Activated naive CD4-positive, alpha-beta T cell treated with anti-CD3 and anti-CD28 coated beads for 36 hours (primary cell): ENCODE results near the gene STAB1. TPM values are rescaled to one million over a fixed set of nuclear protein-coding genes. Genes with fewer than 3 reads are reported as not detected.

Experiments used
- CTCF ChIA-PET: fragments of 350-600 bp; sonication (Branson Sonifier 250); formaldehyde crosslinking; loops from one replicate; lab custom pipeline; 2021; ENCODE audit warnings: antibody characterized with exemption; lab: Charles Lee
- DNase-seq: peaks from one replicate; pipeline ENCODE4 v3.0.0-alpha.2; 2020
- H3K27ac Mint-ChIP-seq: one replicate; pipeline ENCODE4 v1.8.0; 2021; ENCODE audit warnings: mild to moderate bottlenecking, mixed read lengths
- H3K27me3 Mint-ChIP-seq: one replicate; pipeline ENCODE4 v1.8.0; 2021; ENCODE audit warnings: low read depth, mixed read lengths
- H3K36me3 Mint-ChIP-seq: one replicate; pipeline ENCODE4 v1.8.0; 2021; ENCODE audit warnings: low read depth, mixed read lengths
- H3K4me1 Mint-ChIP-seq: one replicate; pipeline ENCODE4 v1.8.0; 2021; ENCODE audit warnings: low read depth, mixed read lengths
- H3K4me3 Mint-ChIP-seq: one replicate; pipeline ENCODE4 v1.8.0; 2021; ENCODE audit warnings: mild to moderate bottlenecking, moderate library complexity, mixed read lengths
- H3K9me3 Mint-ChIP-seq: one replicate; pipeline ENCODE4 v1.8.0; 2021; ENCODE audit warnings: mixed read lengths
- intact Hi-C: fragments of 100-400 bp; cut with micrococcal nuclease; formaldehyde crosslinking; loops from one replicate; pipeline ENCODE4 v1.15.1; 2023
- total RNA-seq, 2 experiments: library from RNA; stranded (reverse); gene quantifications; one replicate each; pipeline ENCODE4 v1.2.3, GENCODE V29; 2021

The STAB1 gene
- total RNA-seq, 2 experiments from 2014 or later: 0.10 to 0.17 TPM

DNA sequence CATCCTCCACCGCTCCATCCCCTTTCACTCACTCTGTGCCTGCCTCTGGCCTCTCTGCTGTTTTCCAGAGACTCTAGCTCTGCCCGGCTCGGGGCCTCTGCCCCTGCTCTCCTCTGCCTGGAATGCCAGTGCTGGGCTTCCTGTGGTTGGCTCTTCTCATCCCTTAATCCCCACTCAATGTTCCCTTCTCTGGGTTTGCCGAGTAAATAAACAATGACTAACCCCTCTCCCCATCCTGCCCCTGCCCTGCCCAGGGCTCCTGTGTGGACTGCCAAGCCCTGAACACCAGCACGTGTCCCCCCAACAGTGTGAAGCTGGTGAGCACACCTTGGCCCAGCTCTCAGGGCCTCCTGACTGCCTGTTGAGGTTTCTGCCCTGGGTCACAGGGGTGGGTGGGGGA, 12.2 kb downstream of the STAB1 start:
- H3K9me3 Mint-ChIP-seq: no peaks in the 10 kb centered on the region
- H3K27ac Mint-ChIP-seq: no peak overlapping the region
- H3K4me3 Mint-ChIP-seq: no peak overlapping the region
- H3K4me1 Mint-ChIP-seq: no peaks in the 10 kb centered on the region
- no peaks in the 10 kb centered on the region for H3K27me3 Mint-ChIP-seq
- H3K36me3 Mint-ChIP-seq: no peaks in the 10 kb centered on the region
- no peak for DNase-seq
- intact Hi-C loops: no loop called here
- CTCF ChIA-PET: no interaction called here

- Mint-ChIP-seq H3K9me3 (no peaks in the 10 kb centered on the region), H3K27me3 (no peaks in the 10 kb centered on the region), H3K27ac (no peak overlapping the region), H3K4me3 (no peak overlapping the region), H3K4me1 (no peaks in the 10 kb centered on the region), H3K36me3 (no peaks in the 10 kb centered on the region)
- DNase-seq: no peak
- intact Hi-C loops: no loop called here
- CTCF ChIA-PET: no interaction called here
Observed at GRCh38 chr3:52509753-52510328, 14.7 kb downstream of the STAB1 start.

DNA sequence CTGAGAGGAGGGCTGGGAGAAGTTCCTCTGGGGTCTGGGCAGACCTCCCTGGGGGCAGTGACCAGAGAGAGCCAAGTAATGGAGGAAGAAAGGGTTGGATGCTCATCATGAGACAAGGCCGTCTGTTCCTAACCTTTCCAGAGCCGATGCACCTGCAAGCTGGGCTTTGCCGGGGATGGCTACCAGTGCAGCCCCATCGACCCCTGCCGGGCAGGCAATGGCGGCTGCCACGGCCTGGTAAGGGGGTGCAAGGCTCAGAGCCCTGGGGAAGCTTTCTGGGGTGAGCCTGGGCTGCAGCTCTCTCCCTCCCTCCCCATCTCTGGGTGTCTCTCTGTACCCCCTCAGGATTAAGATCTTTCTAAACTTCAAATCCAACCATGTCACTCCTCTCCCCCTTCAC, 16.4 kb downstream of the STAB1 start:
- no peaks in the 10 kb centered on the region for H3K4me1 Mint-ChIP-seq
- no peaks in the 10 kb centered on the region for H3K27me3 Mint-ChIP-seq
- no peak overlapping the region for H3K27ac Mint-ChIP-seq
- no peak overlapping the region for H3K4me3 Mint-ChIP-seq
- no peak for DNase-seq
- CTCF ChIA-PET: no interaction called here
- no peaks in the 10 kb centered on the region for H3K36me3 Mint-ChIP-seq
- intact Hi-C loops: no loop called here
- H3K9me3 Mint-ChIP-seq: no peaks in the 10 kb centered on the region

- no peaks in the 10 kb centered on the region for H3K9me3 Mint-ChIP-seq
- intact Hi-C loops: no loop called here
- H3K4me3 Mint-ChIP-seq: no peak overlapping the region
- H3K4me1 Mint-ChIP-seq: no peaks in the 10 kb centered on the region
- no peaks in the 10 kb centered on the region for H3K27me3 Mint-ChIP-seq
- DNase-seq: no peak
- H3K27ac Mint-ChIP-seq: no peak overlapping the region
- H3K36me3 Mint-ChIP-seq: no peaks in the 10 kb centered on the region
- CTCF ChIA-PET: no interaction called here
Observed at GRCh38 chr3:52512105-52512504, 17.0 kb downstream of the STAB1 start.

GRCh38 chr3:52512727-52513126, 17.6 kb downstream of the STAB1 start:
- H3K4me3 Mint-ChIP-seq: no peak overlapping the region
- H3K4me1 Mint-ChIP-seq: no peaks in the 10 kb centered on the region
- CTCF ChIA-PET: no interaction called here
- DNase-seq: no peak
- intact Hi-C loops: no loop called here
- H3K27me3 Mint-ChIP-seq: no peaks in the 10 kb centered on the region
- no peak overlapping the region for H3K27ac Mint-ChIP-seq
- no peaks in the 10 kb centered on the region for H3K9me3 Mint-ChIP-seq
- no peaks in the 10 kb centered on the region for H3K36me3 Mint-ChIP-seq

- intact Hi-C loops: no loop called here
- Mint-ChIP-seq H3K36me3 (no peaks in the 10 kb centered on the region), H3K9me3 (no peaks in the 10 kb centered on the region), H3K27ac (no peak overlapping the region), H3K4me3 (no peak overlapping the region), H3K4me1 (no peaks in the 10 kb centered on the region), H3K27me3 (no peaks in the 10 kb centered on the region)
- DNase-seq: no peak
- CTCF ChIA-PET: no interaction called here
Observed at GRCh38 chr3:52513281-52513680, 18.1 kb downstream of the STAB1 start.

DNA sequence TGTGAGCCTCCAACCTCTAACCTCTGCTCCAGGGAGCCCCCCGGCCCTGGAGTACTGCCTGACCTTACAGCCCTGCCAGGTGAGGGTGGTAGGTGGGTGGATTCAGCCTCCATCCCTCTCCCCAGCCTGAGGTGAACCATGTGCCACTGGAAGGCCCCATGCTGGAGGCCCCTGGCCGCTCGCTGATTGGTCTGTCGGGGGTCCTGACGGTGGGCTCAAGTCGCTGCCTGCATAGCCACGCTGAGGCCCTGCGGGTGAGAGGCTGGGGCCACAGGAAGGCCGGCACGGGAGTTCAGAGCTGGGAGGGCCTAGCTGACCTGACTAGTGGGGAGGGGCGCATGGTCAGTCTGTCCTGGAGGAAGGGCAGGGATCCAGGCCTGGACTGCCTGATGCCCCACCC, 19.4 kb downstream of the STAB1 start:
- Mint-ChIP-seq H3K9me3 (no peaks in the 10 kb centered on the region), H3K27ac (no peak overlapping the region), H3K4me3 (no peak overlapping the region), H3K27me3 (no peaks in the 10 kb centered on the region), H3K4me1 (no peaks in the 10 kb centered on the region), H3K36me3 (no peaks in the 10 kb centered on the region)
- intact Hi-C loops: no loop called here
- CTCF ChIA-PET: no interaction called here
- no peak for DNase-seq

- Mint-ChIP-seq H3K36me3 (no peaks in the 10 kb centered on the region), H3K27ac (no peak overlapping the region), H3K4me1 (no peaks in the 10 kb centered on the region), H3K4me3 (no peak overlapping the region), H3K9me3 (no peaks in the 10 kb centered on the region), H3K27me3 (no peaks in the 10 kb centered on the region)
- DNase-seq: no peak
- intact Hi-C loops: no loop called here
- CTCF ChIA-PET: no interaction called here
Observed at GRCh38 chr3:52515192-52515591, 20.1 kb downstream of the STAB1 start.

DNA sequence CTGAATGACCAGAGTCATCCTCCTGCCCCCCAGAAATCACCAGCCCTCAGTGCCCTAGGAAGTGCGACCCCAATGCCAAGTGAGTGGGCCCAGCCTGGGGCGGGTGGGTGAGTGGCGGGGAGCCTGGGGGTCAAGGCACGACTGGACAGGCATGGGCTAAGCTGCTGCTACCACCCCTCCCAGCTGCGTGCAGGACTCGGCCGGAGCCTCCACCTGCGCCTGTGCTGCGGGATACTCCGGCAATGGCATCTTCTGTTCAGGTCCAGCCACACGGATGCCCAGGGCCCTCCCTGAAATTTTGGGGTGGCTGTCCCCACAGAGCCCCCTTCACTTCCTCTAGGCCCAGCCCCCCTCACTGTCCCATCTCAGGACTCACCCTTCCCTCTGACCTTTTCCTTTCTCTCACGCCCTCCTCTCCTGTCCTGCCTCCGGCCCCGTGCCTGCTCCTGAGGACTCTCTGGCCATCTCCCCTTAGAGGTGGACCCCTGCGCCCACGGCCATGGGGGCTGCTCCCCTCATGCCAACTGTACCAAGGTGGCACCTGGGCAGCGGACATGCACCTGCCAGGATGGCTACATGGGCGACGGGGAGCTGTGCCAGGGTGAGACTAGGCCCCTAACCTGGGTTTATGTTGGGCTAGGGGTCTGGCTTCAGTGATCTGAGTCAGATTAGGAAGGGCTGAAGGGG, 21.5 kb downstream of the STAB1 start:
- no peaks in the 10 kb centered on the region for H3K4me1 Mint-ChIP-seq
- no peaks in the 10 kb centered on the region for H3K9me3 Mint-ChIP-seq
- CTCF ChIA-PET: no interaction called here
- intact Hi-C loops: no loop called here
- H3K4me3 Mint-ChIP-seq: no peak overlapping the region
- H3K27ac Mint-ChIP-seq: no peak overlapping the region
- DNase-seq: no peak
- H3K36me3 Mint-ChIP-seq: no peaks in the 10 kb centered on the region
- H3K27me3 Mint-ChIP-seq: no peaks in the 10 kb centered on the region

DNA sequence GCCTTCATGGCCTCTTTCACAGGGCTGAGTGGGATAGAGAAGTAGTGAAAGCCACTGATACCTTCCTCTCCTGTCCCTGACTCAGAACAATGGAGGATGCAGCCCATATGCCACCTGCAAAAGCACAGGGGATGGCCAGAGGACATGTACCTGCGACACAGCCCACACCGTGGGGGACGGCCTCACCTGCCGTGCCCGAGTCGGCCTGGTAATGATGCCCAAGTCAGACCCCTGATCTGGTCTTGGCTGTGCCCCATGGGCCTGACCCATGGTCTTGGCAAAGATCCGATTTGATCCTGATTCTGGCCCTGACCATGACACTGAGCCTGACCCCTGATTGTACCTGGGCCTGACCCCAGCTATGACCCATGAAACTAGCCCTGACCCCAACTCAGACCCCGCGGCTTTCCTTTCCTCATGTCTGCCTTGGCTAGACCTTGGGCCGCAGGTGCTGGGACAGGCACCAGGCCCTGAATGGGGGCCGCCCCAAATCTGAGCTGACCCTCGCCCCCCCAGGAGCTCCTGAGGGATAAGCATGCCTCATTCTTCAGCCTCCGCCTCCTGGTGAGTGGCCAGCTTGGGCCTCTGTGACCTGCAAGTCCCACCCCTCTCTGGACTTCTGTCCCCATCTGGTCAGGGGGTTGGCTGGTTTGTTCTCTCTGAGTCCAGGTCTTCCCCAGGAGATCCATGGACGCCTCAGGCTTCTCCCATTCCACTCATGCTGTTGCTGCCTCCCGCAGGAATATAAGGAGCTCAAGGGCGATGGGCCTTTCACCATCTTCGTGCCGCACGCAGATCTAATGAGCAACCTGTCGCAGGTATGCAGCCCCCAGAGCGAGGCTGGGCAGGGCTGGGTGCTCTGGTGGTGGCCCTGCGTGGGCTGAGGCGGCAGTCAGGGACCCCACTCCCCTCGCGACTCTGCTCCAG, 22.9 kb downstream of the STAB1 start:
- no peaks in the 10 kb centered on the region for H3K9me3 Mint-ChIP-seq
- CTCF ChIA-PET: interaction anchor here (1.1 kb wide), 1 partner anchor 26 kb away, joined by 3 read pairs; no protein-coding TSS in a partner anchor
- intact Hi-C loops: no loop called here
- no peaks in the 10 kb centered on the region for H3K4me1 Mint-ChIP-seq
- no peaks in the 10 kb centered on the region for H3K36me3 Mint-ChIP-seq
- no peak overlapping the region for H3K4me3 Mint-ChIP-seq
- H3K27ac Mint-ChIP-seq: no peak overlapping the region
- DNase-seq: no peak
- H3K27me3 Mint-ChIP-seq: no peaks in the 10 kb centered on the region

DNA sequence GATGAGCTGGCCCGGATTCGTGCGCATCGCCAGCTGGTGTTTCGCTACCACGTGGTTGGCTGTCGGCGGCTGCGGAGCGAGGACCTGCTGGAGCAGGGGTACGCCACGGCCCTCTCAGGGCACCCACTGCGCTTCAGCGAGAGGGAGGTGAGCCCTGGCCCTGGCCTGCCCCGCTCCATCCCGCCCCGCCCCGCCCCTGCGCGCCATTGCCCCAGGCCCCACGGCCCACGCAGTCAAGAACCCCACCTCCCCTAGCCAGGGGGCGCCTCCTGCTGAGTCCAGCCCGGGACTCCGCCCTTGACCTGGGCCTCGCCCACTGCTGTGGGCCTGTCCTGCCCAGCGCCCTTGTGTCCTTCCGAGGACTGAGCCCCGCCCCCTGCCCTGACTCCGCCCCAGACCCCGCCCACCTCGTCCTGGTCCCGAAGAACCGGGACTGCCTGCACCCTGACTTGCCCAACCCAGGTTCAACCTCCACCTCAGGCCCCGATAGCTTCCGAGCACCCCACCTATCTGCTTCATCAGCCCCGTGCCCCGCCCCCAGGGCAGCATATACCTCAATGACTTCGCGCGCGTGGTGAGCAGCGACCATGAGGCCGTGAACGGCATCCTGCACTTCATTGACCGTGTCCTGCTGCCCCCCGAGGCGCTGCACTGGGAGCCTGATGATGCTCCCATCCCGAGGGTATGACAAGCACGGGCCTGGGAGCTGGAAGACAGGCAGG, 23.7 kb downstream of the STAB1 start:
- Mint-ChIP-seq H3K9me3 (no peaks in the 10 kb centered on the region), H3K27ac (no peak overlapping the region), H3K4me1 (no peaks in the 10 kb centered on the region), H3K27me3 (no peaks in the 10 kb centered on the region), H3K4me3 (no peak overlapping the region), H3K36me3 (no peaks in the 10 kb centered on the region)
- no peak for DNase-seq
- intact Hi-C loops: no loop called here
- CTCF ChIA-PET: interaction anchor here (1.1 kb wide), 1 partner anchor 27 kb away, joined by 3 read pairs; no protein-coding TSS in a partner anchor

GRCh38 chr3:52519445-52520140, 24.5 kb downstream of the STAB1 start:
- Mint-ChIP-seq H3K4me1 (no peaks in the 10 kb centered on the region), H3K36me3 (peaks cover 5% of the 10 kb centered on the region), H3K4me3 (no peak overlapping the region), H3K27me3 (no peaks in the 10 kb centered on the region), H3K27ac (no peak overlapping the region), H3K9me3 (no peaks in the 10 kb centered on the region)
- CTCF ChIA-PET: no interaction called here
- intact Hi-C loops: no loop called here
- no peak for DNase-seq
